Neural progenitor cell (in vitro differentiated cells): ENCODE data around the gene GRB7. TPM values are rescaled to one million over a fixed set of nuclear protein-coding genes. Genes with fewer than 3 reads are reported as not detected.

ENCODE experiments used
- DNase-seq: peaks from one replicate; pipeline ENCODE4 v3.0.0-alpha.2; 2016; ENCODE audit warnings: low spot score
- H2AFZ ChIP-seq: fragments of 200-600 bp; sonication (generic); replicated peaks from 2 replicates; pipeline ENCODE4 v1.6.1; 2016; ENCODE audit warnings: antibody characterized with exemption
- H3F3A ChIP-seq: fragments of 200-600 bp; sonication (generic); 2 replicates; pipeline ENCODE4 v1.6.1; 2016; ENCODE audit warnings: antibody characterized with exemption, low read depth
- H3K27ac ChIP-seq: fragments of 200-600 bp; sonication (generic); 2 replicates; pipeline ENCODE4 v1.5.1; 2016; ENCODE audit warnings: mild to moderate bottlenecking
- H3K27me3 ChIP-seq: fragments of 200-600 bp; sonication (generic); 2 replicates; pipeline ENCODE4 v1.6.1; 2016; ENCODE audit warnings: mild to moderate bottlenecking, moderate library complexity
- H3K36me3 ChIP-seq: fragments of 200-600 bp; sonication (generic); 2 replicates; pipeline ENCODE4 v1.5.1; 2016
- H3K4me1 ChIP-seq: fragments of 200-600 bp; sonication (generic); 2 replicates; pipeline ENCODE4 v1.6.1; 2016; ENCODE audit warnings: mixed run types
- H3K4me2 ChIP-seq: fragments of 200-600 bp; sonication (generic); 2 replicates; pipeline ENCODE4 v1.6.1; 2016
- H3K4me3 ChIP-seq: fragments of 200-600 bp; sonication (generic); 2 replicates; pipeline ENCODE4 v1.5.1; 2016
- H3K79me2 ChIP-seq: fragments of 200-600 bp; sonication (generic); 2 replicates; pipeline ENCODE4 v1.6.1; 2016; ENCODE audit warnings: low read depth
- H3K9ac ChIP-seq: fragments of 200-600 bp; sonication (generic); 2 replicates; pipeline ENCODE4 v1.6.1; 2016
- H3K9me3 ChIP-seq: fragments of 200-600 bp; sonication (generic); 2 replicates; pipeline ENCODE4 v1.5.1; 2016; ENCODE audit warnings: low read depth
- H4K20me1 ChIP-seq: fragments of 200-600 bp; sonication (generic); 2 replicates; pipeline ENCODE4 v1.6.1; 2016; ENCODE audit warnings: low read depth
- H3K27ac Mint-ChIP-seq: 3 replicates; pipeline ENCODE4 v1.8.0; 2021; ENCODE audit warnings: mixed read lengths
- H3K27me3 Mint-ChIP-seq: 2 replicates; pipeline ENCODE4 v1.8.0; 2022; ENCODE audit warnings: low read depth, mild to moderate bottlenecking, inconsistent platforms, moderate library complexity, mixed read lengths; ENCODE audit not compliant: insufficient read depth
- H3K36me3 Mint-ChIP-seq: 3 replicates; pipeline ENCODE4 v1.8.0; 2021; ENCODE audit warnings: mixed read lengths
- H3K4me1 Mint-ChIP-seq: 3 replicates; pipeline ENCODE4 v1.8.0; 2021; ENCODE audit warnings: mixed read lengths
- H3K4me3 Mint-ChIP-seq: 3 replicates; pipeline ENCODE4 v1.8.0; 2021; ENCODE audit warnings: mild to moderate bottlenecking, moderate library complexity, mixed read lengths
- H3K9me3 Mint-ChIP-seq: 3 replicates; pipeline ENCODE4 v1.8.0; 2020; ENCODE audit warnings: mixed read lengths
- EZH2 ChIP-seq: fragments of 200-600 bp; sonication (generic); IDR thresholded peaks from 2 replicates; pipeline ENCODE4 v1.6.1; 2017; ENCODE audit warnings: antibody characterized with exemption, mild to moderate bottlenecking, moderate library complexity
- EZH2phosphoT487 ChIP-seq: fragments of 200-600 bp; sonication (generic); IDR thresholded peaks from 2 replicates; pipeline ENCODE4 v1.6.1; 2017; ENCODE audit warnings: antibody characterized with exemption
- total RNA-seq: library from RNA; depleted of rRNA; stranded (reverse); fragments of >200 nt; gene quantifications from 2 replicates; pipeline ENCODE4 v1.2.3, GENCODE V29; 2015; ENCODE audit warnings: low replicate concordance
- TF ChIP-seq, protein P1 (sequence below): fragments of 200-600 bp; sonication (generic); IDR thresholded peaks from 2 replicates; pipeline ENCODE4 v1.5.1; 2017; ENCODE audit warnings: antibody characterized with exemption, mild to moderate bottlenecking

GRB7 gene
- total RNA-seq, 1 donor from 2014 or later: 6.0 TPM

DNA sequence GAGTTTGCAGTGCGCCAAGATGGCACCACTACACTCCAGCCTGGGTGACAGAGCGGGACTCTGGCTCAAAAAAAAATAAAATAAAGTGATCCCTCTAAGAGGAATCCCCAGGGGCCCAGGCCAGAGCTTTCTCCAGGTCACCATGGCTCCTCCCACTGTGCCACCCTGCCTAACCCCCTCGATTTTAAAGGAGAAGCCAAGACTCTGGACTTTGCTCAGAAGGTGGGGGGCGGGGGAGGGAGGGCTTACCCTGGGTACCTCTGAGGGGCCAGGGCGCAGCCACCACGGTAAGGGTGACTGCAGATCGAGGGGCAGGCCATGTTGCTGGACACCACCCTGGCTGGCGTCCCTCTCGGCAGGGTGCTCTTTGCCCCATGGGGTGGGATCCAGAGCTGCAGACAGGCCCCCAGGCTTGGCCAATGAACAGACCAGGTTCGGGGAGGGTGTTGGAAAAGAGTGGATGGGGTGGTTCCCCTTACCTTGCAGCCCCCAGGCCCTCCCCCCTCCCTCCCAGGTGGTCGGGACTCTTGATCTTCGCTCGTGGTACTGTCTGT lies 455 bp upstream of the GRB7 start:
- Histone ChIP-seq H3K4me2 (peak overlapping the region; percentile 99), H3K4me3 (peak overlapping the region; percentile 62), H4K20me1 (no peaks in the 10 kb centered on the region), H3K9ac (no peak overlapping the region), H3K4me1 (peaks cover 17% of the 10 kb centered on the region), H3K36me3 (no peaks in the 10 kb centered on the region), H3K27me3 (peaks cover 29% of the 10 kb centered on the region), H3K9me3 (no peaks in the 10 kb centered on the region), H2AFZ (peak overlapping the region; percentile 100), H3K27ac (no peak overlapping the region), H3K79me2 (no peaks in the 10 kb centered on the region), H3F3A (peaks cover 24% of the 10 kb centered on the region)
- Mint-ChIP-seq H3K4me1 (peaks cover 15% of the 10 kb centered on the region), H3K36me3 (no peaks in the 10 kb centered on the region), H3K4me3 (no peak overlapping the region), H3K9me3 (no peaks in the 10 kb centered on the region), H3K27ac (no peak overlapping the region), H3K27me3 (peaks cover 55% of the 10 kb centered on the region)
- TF ChIP-seq, protein P1, sequence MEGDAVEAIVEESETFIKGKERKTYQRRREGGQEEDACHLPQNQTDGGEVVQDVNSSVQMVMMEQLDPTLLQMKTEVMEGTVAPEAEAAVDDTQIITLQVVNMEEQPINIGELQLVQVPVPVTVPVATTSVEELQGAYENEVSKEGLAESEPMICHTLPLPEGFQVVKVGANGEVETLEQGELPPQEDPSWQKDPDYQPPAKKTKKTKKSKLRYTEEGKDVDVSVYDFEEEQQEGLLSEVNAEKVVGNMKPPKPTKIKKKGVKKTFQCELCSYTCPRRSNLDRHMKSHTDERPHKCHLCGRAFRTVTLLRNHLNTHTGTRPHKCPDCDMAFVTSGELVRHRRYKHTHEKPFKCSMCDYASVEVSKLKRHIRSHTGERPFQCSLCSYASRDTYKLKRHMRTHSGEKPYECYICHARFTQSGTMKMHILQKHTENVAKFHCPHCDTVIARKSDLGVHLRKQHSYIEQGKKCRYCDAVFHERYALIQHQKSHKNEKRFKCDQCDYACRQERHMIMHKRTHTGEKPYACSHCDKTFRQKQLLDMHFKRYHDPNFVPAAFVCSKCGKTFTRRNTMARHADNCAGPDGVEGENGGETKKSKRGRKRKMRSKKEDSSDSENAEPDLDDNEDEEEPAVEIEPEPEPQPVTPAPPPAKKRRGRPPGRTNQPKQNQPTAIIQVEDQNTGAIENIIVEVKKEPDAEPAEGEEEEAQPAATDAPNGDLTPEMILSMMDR: no peak
- TF ChIP-seq EZH2 (no peak), EZH2phosphoT487 (no peak)
- DNase-seq: no peak

DNA sequence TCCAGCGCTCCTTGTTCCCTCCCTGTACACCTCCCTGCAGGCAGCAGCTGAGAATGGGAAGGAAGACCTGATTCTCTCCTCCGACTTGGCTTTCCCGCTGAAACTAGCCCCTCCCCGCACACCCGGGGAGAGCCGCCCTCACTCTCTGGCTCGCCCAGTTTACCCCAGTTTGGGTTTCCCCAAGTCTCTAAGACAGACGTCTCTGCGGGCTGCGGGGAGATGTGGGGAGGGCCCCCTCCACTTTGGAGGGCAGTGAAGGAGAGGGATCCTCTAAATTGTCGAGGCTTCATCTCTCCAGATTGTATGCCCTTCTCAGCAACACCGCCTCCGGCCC lies 797 bp downstream of the GRB7 start:
- peak overlapping the region; percentile 74 for H3K4me3 Mint-ChIP-seq
- Histone ChIP-seq H3K27me3 (peaks cover 29% of the 10 kb centered on the region), H3K9me3 (no peaks in the 10 kb centered on the region), H3K4me1 (peaks cover 17% of the 10 kb centered on the region), H3K79me2 (no peaks in the 10 kb centered on the region), H3K4me3 (peak overlapping the region; percentile 62), H3K9ac (no peak overlapping the region), H2AFZ (peak overlapping the region; percentile 100), H3K27ac (no peak overlapping the region), H3K36me3 (no peaks in the 10 kb centered on the region), H3F3A (peaks cover 24% of the 10 kb centered on the region), H4K20me1 (no peaks in the 10 kb centered on the region), H3K4me2 (peak overlapping the region; percentile 99)
- H3K27ac Mint-ChIP-seq: no peak overlapping the region
- peak; percentile 58 for DNase-seq
- H3K36me3 Mint-ChIP-seq: no peaks in the 10 kb centered on the region
- H3K9me3 Mint-ChIP-seq: no peaks in the 10 kb centered on the region
- TF ChIP-seq, protein P1: no peak
- TF ChIP-seq EZH2phosphoT487 (peak; percentile 41), EZH2 (peak; percentile 70)
- peaks cover 54% of the 10 kb centered on the region for H3K27me3 Mint-ChIP-seq
- H3K4me1 Mint-ChIP-seq: peaks cover 15% of the 10 kb centered on the region

DNA sequence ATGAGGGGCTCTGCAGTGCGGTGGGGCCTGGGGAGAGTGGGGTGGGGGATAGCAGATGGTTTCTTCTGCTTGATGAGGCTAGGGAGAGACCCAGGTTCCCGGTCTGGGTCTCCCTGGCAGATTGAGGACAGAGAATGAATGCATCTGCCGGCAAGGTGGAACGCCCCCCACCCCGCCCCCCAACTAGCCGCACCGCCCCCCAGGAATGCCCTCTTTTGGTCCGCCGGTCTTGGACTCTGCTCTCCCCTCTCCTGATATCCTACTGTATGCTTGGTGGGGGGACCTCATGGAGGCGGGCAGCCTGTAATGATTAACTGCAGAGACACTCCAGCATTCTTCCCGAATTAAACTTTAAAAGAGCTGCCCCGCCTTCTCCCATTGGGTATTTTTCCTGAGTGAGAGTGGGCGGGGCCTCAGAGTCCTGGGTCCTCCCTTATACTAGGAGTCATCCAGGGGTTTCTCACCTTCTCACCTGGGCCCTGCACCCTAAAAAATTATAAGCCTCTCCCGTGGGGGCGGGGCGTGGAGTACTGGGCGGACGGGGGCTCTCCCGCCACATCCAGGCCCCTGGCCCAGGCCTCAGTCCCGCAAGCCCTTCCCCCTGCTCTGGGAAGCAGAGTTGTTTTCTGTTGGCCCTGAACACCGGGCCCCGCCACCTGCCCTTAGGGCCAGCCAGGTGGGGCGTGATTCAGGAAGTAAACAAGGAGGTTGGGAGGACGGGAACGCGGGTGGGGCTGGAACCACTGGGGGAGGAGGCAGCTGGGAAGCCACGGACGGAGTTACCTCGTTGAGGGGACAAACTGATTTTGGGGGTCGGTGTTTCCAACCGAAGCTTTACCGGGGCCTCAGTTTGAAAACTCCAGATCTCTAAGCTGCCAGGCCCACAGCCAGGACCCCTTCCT lies 1.5 kb downstream of the GRB7 start:
- H3K27ac ChIP-seq: no peak overlapping the region
- peaks cover 29% of the 10 kb centered on the region for H3K27me3 ChIP-seq
- peak overlapping the region; percentile 74 for H3K4me3 Mint-ChIP-seq

More for the DNA sequence above, 1.5 kb downstream of the GRB7 start:
- Histone ChIP-seq H3K4me2 (peak overlapping the region; percentile 99), H3K4me3 (peak overlapping the region; percentile 62), H3K4me1 (peaks cover 17% of the 10 kb centered on the region), H3K9ac (no peak overlapping the region), H2AFZ (peak overlapping the region; percentile 100), H3F3A (peaks cover 24% of the 10 kb centered on the region), H3K79me2 (no peaks in the 10 kb centered on the region), H3K9me3 (no peaks in the 10 kb centered on the region), H3K36me3 (no peaks in the 10 kb centered on the region), H4K20me1 (no peaks in the 10 kb centered on the region)
- Mint-ChIP-seq H3K9me3 (no peaks in the 10 kb centered on the region), H3K4me1 (peaks cover 15% of the 10 kb centered on the region), H3K36me3 (no peaks in the 10 kb centered on the region), H3K27me3 (peaks cover 50% of the 10 kb centered on the region), H3K27ac (no peak overlapping the region)
- no peak for TF ChIP-seq EZH2
- TF ChIP-seq EZH2phosphoT487: no peak
- TF ChIP-seq, protein P1: no peak
- DNase-seq: peak; percentile 73
